Measurements from ENCODE around the gene TXNRD2.
A peak's percentile ranks its signal among the peaks of the same experiment; 100 is the strongest.
"Not testable (repeated sequence)": the region's sequence is repeated elsewhere in the genome, so short reads cannot be mapped to it uniquely, and the experiment has no call there.

Gene TXNRD2

DNA sequence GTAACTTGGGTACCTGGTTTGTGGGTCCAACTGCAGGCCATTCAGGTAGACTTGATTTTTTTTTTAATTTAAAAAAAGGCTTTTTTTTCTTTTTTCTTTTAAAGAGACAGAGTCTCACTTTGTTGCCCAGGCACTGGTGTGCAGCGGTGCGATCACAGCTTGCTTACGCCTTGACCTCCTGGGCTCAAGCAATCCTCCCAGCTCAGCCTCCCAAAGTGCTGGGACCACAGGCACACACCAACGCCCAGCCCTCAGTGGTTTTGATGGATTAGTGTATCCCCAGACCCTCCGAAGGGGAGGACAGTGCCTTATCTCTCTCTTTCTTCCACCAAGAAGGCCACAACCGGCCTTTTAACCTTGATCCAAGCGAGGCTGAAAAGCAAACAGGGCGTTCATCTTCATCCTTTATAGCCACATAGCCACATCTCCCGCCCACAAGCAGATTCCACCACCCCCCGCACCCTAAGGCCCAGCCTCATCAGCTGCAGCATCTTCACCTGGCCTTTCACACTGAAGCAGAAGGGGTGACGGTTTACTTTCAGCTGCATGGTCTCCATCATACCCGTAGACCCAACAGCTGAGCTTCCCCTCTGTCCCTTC lies 17.6 kb downstream of the TXNRD2 start:
- no peak for DNase-seq (ENCODE audit: low read depth)

GRCh38 chr22:19921544-19922081 lies 20.0 kb downstream of the TXNRD2 start:
- DNase-seq (ENCODE audit: low read depth): no peak

GRCh38 chr22:19919701-19920363 lies 21.8 kb downstream of the TXNRD2 start:
- DNase-seq (ENCODE audit: low read depth): no peak

GRCh38 chr22:19918332-19919106 lies 23.1 kb downstream of the TXNRD2 start:
- no peak for DNase-seq (ENCODE audit: low read depth)

- no peak for DNase-seq (ENCODE audit: low read depth)
Observed at GRCh38 chr22:19917389-19918138, 24.1 kb downstream of the TXNRD2 start.

GRCh38 chr22:19916941-19917340 lies 24.7 kb downstream of the TXNRD2 start:
- no peak for DNase-seq (ENCODE audit: low read depth)

DNA sequence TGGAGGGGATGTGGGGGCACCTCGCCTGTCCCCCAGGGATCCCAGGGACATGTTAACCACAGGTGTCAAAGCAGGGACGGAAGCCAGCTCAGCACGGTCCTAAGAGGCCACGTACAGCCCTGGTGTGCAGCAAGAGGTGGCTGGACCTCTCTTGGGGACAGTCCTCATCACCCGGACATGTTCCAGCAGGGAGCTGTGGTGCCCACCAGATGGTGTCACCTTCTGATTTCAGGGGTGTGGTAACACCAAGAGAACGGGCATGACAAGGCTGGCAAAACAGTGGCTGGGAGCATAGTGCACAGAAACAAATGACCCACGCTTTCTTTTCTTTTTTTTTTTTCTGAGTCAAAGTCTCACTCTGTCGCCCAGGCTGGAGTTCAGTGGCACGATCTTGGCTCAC lies 25.6 kb downstream of the TXNRD2 start:
- DNase-seq (ENCODE audit: low read depth): no peak

GRCh38 chr22:19915287-19915954 lies 26.2 kb downstream of the TXNRD2 start:
- DNase-seq (ENCODE audit: low read depth): no peak

DNA sequence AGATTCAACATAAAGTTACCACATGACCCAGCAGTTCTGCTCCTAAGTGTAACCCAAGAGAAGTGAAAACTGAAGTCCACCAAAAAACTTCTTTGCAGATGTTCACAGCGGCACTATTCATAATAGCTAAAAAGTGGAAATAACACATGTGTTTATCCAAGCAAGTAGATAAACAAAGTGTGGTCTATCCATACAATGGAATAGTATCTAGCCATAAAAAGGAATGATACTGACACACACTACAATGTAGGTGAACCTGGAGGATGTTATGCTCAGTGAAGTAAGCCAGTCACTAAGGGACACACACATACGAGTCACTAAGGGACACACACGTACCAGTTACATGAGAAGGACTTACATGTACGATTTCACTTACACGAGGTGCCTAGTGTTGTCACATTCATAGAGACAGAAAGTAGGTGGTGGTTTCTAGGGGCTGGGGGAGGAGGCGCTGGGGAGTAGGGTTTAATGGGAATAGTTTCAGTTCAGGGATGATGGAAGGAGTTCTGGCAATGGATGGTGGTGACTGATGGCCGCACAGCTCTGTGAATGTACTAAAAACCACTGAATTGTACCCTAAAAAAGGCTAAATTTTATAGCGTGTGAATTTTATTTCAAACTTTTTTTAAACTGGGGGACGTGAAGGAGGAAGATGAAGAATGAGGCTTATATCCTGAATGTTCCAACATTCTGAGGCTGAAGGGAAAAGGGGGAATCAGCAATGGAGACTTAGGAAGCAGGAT lies 27.2 kb downstream of the TXNRD2 start:
- DNase-seq (ENCODE audit: low read depth): no peak

GRCh38 chr22:19913337-19913936 lies 28.2 kb downstream of the TXNRD2 start:
- no peak for DNase-seq (ENCODE audit: low read depth)

- DNase-seq (ENCODE audit: low read depth): no peak
Observed at GRCh38 chr22:19912271-19912999, 29.2 kb downstream of the TXNRD2 start.

DNA sequence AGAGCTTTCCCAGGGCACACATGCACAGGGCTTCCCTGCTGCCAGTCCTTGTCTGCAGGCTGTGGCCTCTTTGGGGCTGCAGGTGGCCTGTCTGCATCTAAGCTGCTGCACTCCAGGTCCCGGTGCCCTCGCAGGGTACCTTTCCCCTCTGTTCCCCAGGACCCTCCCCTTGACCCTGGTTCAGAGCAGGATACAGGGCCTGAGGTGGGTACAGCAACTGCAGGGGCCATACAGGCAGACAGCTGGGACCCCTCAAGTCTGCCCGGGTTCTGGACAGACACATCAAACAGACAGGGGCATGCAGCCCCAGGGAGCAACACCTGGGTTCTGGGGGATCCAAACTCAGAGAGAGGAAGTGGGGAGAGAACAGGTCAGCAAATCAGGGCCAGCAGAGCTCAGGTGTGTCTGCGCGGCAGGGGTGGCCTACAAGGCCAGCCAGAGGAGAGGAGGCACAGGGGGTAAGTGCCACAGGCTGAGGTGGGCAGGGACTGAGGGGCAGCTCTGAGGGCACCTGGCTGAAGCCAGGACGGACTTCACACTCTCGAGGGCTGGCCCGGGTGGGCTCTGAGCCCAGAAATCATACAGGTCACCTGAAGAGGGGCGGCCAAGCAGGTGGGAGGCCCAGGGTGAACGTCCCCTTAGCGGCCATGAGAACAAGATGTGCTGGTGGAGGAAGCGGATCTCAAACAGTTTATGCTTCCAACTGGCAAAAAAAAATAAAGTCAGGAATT lies 29.9 kb downstream of the TXNRD2 start:
- no peak for DNase-seq (ENCODE audit: low read depth)

DNA sequence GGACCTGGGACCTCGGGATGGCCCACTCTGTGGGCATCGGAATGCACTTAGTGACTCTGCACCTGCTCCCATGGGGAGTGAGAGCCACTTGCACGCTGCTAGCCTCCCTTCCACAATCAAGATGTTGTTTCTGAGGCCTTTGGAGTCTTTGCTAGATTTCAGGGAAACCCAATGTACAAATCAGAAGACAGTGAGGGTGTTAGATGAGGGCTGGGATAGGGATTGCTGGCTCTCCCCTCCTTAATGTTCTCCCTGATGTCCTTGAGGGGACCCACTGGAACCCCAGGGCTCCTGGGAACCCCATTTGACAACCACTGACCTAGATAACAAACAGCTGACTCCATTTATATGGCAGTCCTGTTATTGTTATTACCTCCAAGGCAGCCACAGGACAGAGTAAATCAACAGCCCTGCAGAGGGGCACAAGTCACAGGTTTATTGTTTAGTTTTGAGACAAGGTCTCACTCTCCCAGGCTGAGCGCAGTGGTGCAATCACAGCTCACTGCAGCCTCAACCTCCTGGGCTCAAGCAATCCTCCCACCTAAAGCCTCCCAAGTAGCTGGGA lies 31.4 kb downstream of the TXNRD2 start:
- no peak for DNase-seq (ENCODE audit: low read depth)

GRCh38 chr22:19909350-19910179 lies 32.1 kb downstream of the TXNRD2 start:
- peak; percentile 73 for DNase-seq (ENCODE audit: low read depth)

- DNase-seq (ENCODE audit: low read depth): not testable (repeated sequence)
Observed at GRCh38 chr22:19907902-19908301, 33.7 kb downstream of the TXNRD2 start.

DNA sequence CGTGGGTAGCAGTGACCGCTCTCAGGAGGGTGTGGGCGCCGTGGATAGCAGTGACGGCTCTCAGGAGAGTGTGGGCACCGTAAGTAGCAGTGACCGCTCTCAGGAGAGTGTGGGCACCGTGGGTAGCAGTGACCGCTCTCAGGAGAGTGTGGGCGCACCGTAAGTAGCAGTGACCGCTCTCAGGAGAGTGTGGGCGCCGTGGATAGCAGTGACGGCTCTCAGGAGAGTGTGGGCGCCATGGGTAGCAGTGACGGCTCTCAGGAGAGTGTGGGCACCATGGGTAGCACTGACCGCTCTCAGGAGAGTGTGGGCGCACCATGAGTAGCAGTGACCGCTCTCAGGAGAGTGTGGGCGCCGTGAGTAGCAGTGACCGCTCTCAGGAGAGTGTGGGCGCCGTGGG lies 34.8 kb downstream of the TXNRD2 start:
- DNase-seq (ENCODE audit: low read depth): not testable (repeated sequence)

DNA sequence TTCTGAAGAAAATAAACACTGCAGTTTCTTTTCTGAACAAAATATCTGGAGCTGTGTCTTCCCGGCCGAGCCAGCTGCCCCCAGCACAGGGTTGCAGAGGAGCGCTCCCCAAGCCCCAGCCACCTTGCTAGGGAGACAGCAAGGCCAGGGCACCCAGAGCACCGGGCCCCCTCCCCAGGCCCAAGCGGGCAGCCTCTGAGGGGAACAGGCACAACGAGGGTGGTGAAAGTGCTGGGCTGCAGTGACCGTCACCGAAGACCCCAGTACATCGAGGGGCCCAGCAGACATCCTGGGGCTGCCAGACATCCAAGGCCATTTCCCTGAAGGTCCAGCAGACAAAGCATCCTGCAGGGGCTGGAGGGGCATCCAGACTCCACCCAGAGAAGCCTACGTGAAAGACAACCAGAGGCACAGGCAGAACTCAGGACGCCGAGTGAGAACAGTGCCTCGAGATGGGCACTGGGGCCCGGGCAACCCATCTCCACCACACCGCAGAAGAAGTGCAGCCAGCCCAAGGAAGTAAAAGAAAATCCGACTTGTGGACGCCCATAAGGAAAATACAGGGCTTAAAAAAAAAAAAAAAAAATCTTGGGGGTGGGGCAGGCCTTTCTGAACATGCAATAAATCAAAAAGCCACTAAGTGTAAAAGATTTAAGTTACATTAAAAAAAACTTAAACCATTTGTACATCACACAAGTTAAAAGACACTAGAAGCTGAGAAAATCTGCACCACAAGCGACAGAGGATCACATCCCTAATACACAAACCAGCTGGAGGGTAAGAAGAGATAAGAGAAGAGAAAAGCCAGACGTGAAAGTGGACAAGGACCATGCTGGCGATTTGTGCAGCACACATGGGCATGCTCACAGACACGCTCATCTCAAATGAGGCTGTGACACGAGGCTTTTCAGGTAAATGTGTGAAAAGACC lies 36.0 kb downstream of the TXNRD2 start:
- DNase-seq (ENCODE audit: low read depth): no peak
